GM12892 (cell line): ENCODE results near the gene DHCR24.

Experiments used
- POLR2A ChIP-seq: IDR thresholded peaks from 2 replicates; pipeline ENCODE4 v1.6.1; 2011; ENCODE audit warnings: low read depth, low read length, control low read depth
- POLR2AphosphoS5 ChIP-seq: IDR thresholded peaks from 2 replicates; pipeline ENCODE4 v1.6.1; 2011; ENCODE audit warnings: low read depth, low read length, control low read depth

DNA sequence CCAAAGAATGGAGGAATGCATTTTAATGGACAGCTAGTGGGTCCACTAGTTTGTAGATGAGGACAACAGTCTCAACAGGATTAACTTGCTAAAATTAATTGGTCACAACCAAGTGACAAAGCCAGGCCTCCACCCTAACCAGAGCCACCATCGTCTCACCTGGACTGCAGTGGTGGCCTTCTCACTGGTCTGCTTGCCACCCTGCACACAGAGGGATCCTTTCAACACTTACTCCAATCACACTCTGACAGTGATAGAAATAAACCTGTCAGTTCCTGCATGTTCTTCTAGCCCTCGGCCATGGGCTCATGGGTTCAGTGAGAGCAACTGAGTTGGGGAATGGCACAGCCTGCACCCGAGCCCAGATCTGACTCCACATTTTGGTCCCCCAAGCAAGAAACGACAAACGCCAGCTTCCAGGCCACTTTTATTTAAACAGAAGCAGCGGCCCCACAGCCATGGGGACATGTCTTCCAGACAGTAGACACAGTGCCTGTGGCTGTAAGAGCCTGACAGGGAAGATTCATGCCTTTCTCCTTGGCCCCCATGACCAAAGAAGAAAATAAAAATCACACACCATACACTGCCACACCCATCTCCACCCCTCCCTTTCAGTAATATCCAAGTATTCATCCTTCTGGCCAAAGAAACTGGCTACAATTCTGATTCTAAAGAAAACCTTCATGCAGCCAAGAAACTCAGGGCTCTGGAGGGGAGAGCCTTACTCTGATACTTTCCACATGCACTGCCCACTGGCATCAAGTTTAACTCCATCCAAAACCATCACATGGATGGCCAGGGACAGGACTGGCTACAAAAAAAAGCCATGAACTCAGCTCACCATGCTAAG, 37.6 kb downstream of the DHCR24 start:
- TF ChIP-seq POLR2AphosphoS5: no peak
- no peak for TF ChIP-seq POLR2A
